GM21529 (cell line): ENCODE measurements around the gene BMERB1.
"Not testable (repeated sequence)": the region's sequence is repeated elsewhere in the genome, so short reads cannot be mapped to it uniquely, and the experiment has no call there.

Source experiments
- ATAC-seq: cut with Tn5 transposase; IDR thresholded peaks from one replicate; pipeline ENCODE4 v1.9.1; 2021; ENCODE audit not compliant: unreplicated experiment

The BMERB1 gene

DNA sequence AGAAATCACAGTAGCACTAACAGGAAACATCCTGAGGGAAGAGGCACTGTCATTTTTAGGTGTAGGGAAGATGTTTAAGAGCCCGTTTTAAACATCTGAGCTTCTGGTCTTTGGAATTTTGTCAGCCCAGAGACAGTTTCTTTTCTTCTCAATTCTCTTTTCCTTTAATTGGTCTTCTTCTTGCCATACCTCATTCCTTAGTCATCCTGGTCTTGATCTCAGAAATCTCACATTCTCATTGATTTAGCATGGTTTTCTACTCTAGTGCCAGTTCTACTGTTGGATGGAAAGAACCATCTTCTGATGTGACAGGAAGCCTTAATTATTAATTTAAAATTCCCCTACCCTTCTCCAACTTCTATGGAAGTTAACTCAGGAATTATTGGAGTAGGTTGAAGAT is 25.4 kb downstream of the BMERB1 start:
- no peak for ATAC-seq

- no peak for ATAC-seq
Observed at GRCh38 chr16:15460601-15461000, 26.2 kb downstream of the BMERB1 start.

DNA sequence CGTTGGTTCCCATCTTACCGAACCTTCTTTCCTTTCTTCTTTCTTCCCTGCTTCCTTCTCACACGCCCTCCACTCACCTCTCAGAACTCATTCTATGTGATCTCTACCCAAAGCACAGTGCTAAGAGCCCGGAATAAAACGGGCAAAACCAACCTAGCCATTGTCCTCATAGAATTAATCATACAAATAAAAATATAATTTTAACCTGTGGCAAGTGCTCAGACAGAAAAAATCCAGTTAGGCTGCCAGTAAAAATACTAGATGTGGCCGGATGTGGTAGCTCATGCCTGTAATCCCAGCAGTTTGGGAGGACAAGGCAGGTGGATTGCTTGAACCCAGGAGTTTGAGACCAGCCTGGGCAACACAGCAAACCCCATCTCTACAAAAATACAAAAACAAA is 27.0 kb downstream of the BMERB1 start:
- no peak for ATAC-seq

- no peak for ATAC-seq
Observed at GRCh38 chr16:15464401-15465186, 30.2 kb downstream of the BMERB1 start.

GRCh38 chr16:15466131-15466530 is 31.7 kb downstream of the BMERB1 start:
- ATAC-seq: no peak

GRCh38 chr16:15466886-15467781 is 32.7 kb downstream of the BMERB1 start:
- ATAC-seq: no peak

- not testable (repeated sequence) for ATAC-seq
Observed at GRCh38 chr16:15476971-15477370, 42.6 kb downstream of the BMERB1 start.

DNA sequence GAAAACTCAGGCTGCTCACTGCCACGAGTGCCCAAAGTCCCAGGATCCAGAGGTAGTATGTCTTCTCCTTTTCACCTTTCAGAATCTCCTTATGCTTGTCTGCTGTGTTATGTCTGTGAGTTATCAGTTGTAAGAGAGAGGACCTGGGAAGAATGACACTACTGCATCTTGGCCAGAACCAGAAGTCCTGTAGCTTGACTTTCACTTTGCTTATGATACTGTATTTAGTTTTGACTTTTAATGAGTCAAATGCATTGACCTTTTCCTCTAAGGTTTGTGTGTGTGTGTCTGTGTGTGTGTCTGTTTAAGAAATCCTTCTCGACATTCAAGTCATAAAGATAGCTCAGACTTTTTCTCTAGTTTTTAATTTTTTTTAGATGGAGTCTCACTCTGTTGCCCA is 43.4 kb downstream of the BMERB1 start:
- no peak for ATAC-seq

DNA sequence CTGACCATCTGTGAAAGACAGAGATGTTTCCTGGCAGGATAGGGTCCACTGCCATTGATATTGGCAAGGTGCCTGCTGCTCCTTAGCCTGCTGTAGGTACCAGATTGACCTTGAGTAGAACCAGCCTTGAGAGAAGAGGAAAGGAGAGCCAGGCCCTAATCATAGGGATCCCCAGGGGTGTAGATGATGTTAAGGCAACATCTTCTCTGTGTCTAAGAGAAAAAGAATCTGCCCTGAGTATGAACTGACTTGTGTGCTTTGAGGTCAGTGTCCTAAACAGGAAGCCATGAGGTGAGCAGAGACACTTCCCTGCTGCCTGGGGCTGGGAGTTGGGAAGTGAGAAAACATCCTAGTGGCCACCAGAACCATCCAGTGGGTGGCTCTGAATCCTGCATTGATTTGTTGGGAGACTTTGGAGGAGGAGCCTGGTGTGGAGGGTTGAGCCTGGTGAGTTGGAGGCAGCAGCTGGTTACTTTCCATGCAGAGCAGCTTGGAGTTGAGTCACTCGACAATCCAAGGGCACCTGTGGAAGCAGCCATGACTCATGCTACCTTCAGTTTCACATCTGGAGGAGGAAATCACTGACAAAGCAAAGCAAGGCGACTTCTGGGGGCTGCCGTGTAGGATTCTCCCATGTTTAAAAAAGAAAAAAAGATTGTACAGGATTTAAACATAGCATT is 47.8 kb downstream of the BMERB1 start:
- ATAC-seq: no peak

DNA sequence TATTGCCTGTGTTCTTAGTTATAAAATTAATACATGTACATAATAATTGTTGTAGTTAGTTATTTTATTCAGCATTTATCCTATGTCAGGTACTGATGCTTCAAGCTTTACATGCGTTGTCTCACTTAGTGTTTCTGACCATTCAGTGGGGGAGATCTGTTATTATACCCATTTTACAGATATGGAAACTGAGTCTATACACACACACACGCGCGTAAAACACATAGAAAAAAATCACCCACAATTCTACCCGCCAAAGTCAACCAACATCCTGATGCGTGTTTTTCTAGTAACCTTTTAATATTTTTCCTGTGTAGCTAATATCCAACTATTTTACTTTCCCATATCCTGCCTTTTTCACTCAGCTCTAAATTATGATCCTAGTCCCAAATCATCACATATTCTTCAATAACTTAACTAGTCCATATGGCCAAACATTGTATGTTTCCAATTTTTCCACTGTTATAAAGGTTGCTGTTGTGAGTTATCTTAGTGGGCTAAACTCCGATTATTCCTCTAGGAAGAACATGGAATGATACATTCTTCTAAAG is 48.4 kb downstream of the BMERB1 start:
- ATAC-seq: no peak

DNA sequence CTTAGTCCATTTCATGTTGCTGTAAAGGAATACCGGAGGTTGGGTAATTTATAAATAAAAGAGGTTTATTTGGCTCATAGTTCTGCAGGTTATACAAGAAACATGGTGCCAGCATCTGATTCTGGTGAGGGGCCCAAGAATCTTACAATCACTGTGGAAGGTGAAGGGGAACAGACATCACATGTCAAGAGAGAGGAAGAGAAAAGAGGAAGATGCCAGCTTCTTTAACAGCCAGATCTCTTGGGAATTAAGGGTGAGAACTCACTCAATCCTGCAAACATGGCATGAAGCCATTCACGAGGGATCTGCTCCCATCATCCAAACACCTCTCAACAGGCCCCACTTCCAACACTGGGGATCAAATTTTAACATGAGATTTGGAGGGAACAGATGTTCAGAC is 49.5 kb downstream of the BMERB1 start:
- ATAC-seq: no peak

GRCh38 chr16:15484662-15485061 is 50.3 kb downstream of the BMERB1 start:
- no peak for ATAC-seq

DNA sequence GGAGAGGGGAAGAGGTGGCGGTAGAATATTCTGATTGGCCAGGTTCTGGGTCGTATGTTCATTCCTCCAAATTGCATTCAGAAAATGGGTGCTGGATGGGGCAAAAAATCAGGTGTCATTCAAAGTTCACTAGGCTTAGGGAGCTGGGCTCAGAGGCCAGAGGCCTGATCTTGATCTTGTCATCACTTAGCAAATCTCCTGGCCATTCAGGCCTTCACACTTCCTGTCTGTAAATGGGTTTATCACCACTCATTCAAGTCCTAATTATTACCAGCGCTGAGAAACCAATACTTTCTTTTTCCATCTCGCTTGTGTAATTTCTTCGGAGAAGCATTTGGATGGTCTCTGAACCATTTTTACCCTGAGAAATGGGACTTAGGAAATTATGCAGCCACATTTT is 50.8 kb downstream of the BMERB1 start:
- ATAC-seq: no peak

DNA sequence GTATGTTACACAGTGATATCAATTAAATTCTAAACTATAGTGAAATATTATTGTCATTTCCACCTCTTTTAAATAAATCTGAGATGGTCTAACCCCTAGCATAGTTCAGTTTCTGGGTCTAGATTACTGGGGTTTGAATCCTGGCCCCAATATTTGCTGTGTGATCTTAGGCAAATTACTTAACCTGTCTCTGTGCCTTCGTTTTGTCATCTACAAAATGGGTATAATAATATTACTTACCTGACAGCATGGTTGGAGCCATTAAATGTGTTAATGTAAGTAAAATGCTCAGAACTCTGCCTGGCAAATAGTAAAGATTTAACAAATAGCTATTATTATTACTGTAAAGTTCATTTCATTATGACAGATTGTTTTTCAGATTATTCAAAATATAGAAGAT is 52.3 kb downstream of the BMERB1 start:
- no peak for ATAC-seq

- no peak for ATAC-seq
Observed at GRCh38 chr16:15487336-15488284, 53.2 kb downstream of the BMERB1 start.

- ATAC-seq: no peak
Observed at GRCh38 chr16:15489016-15489415, 54.6 kb downstream of the BMERB1 start.

DNA sequence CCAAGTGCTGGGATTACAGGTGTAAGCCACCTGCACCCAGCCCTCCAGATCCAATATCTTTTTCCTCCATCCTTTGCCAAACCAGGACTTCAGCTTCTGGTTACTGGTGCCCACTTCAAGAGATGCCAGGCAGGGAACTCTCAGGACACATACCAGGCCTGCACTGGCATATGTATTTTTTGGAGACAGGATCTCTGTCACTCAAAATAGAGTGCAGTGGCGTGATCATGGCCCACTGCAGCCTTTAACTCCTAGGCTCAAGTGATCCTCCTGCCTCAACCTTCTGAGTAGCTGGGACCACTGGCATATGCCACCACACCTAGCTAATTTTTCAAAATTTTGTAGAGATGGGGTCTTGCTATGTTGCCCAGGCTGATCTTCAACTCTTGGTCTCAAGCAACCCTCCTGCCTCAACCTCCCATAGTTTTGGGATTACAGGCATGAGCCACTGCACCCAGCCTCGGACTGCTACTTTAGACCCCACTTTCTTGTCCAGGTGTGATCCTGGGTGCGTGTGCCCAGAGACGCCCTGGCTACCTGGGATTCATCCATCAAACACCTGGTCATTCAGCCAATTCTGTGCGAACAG is 55.8 kb downstream of the BMERB1 start:
- no peak for ATAC-seq

DNA sequence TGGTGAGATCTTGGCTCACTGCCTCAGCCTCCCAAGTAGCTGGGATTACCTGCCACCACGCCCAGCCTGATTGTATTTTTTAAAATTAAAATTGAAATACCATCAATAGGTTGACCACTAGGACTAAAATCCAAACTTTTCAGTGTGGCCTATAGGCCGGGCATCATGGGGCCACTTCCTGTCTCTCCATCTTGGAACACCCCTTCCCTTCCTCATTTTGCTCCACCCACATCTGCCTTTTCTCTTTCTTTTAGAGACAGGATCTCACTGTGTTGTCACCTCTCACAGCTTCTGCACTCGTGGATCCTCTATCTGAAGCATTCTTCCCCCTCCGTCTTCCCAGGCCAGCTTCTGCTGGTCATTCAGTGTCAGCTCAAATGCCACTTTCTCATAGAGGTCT is 57.0 kb downstream of the BMERB1 start:
- ATAC-seq: no peak

DNA sequence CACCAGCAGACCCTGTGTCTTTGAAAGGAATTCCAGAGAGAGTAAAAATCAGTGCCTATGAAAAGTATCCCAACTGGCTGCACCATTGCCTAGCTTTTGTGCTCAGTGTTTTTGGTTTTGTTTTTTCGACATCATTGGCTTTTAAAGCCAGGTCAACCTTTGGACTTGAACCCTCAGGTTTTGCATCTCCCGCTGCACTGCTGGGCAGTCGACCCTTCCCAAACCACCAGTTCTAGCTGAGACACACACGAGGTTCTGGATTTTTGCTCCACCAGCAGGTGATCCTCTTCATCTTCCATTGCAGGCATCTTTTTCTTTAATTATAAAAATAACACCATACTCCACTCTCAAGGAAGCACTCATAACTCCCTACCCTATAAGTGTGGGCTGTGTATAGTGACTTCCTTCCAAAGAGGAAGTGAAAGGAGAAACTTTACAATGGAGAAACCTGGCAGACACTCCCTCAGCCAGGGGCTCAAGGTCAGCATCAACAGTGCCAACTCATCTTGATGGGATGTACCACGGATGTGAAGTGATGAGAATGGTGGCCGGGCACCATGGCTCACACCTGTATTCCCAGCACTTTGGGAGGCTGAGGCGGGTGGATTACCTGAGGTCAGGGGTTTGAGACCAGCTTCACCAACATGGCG is 57.8 kb downstream of the BMERB1 start:
- no peak for ATAC-seq
